BLaER1 treated with 17β-estradiol and CSF1 and Interleukin-3, amounts not matched to agents 10 nM and 100 nM (cell line): Measurements from ENCODE around the gene SMAD6.

Experiments
- H3K27ac ChIP-seq, 11 experiments: shearing (Covaris generic); formaldehyde crosslinking; 2 replicates each; pipeline ENCODE4 v1.8.1; 2022
- H3K27me3 ChIP-seq, 11 experiments: shearing (Covaris generic); formaldehyde crosslinking; 2 replicates each; pipeline ENCODE4 v1.8.1; 2022
- H3K36me3 ChIP-seq, 11 experiments: shearing (Covaris generic); formaldehyde crosslinking; 2 replicates each; pipeline ENCODE4 v1.8.1; 2022
- H3K4me1 ChIP-seq, 10 experiments: shearing (Covaris generic); formaldehyde crosslinking; 2 replicates each; pipeline ENCODE4 v1.8.1; 2022
- H3K4me2 ChIP-seq, 11 experiments: shearing (Covaris generic); formaldehyde crosslinking; 2 replicates each; pipeline ENCODE4 v1.8.1; 2022
- H3K4me3 ChIP-seq, 10 experiments: shearing (Covaris generic); formaldehyde crosslinking; 2 replicates each; pipeline ENCODE4 v1.8.1; 2022
- H3K9ac ChIP-seq, 11 experiments: shearing (Covaris generic); formaldehyde crosslinking; 2 replicates each; pipeline ENCODE4 v1.8.1; 2022
- H3K9me3 ChIP-seq, 11 experiments: shearing (Covaris generic); formaldehyde crosslinking; replicated peaks in 1 of 11; 2 replicates each; pipeline ENCODE4 v1.8.1; 2022
- H4K20me1 ChIP-seq, 11 experiments: shearing (Covaris generic); formaldehyde crosslinking; 2 replicates each; pipeline ENCODE4 v1.8.1; 2022
- Cebpa-rat ChIP-seq, 11 experiments: shearing (Covaris generic); IDR thresholded peaks; 2 replicates each; pipeline ENCODE4 v1.8.1; 2022

Gene SMAD6

GRCh38 chr15:66831289-66831688 is 129.3 kb downstream of the SMAD6 start:
- H4K20me1 ChIP-seq: no peaks in the 10 kb centered on the region; a peak in 1 of 22 replicates

DNA sequence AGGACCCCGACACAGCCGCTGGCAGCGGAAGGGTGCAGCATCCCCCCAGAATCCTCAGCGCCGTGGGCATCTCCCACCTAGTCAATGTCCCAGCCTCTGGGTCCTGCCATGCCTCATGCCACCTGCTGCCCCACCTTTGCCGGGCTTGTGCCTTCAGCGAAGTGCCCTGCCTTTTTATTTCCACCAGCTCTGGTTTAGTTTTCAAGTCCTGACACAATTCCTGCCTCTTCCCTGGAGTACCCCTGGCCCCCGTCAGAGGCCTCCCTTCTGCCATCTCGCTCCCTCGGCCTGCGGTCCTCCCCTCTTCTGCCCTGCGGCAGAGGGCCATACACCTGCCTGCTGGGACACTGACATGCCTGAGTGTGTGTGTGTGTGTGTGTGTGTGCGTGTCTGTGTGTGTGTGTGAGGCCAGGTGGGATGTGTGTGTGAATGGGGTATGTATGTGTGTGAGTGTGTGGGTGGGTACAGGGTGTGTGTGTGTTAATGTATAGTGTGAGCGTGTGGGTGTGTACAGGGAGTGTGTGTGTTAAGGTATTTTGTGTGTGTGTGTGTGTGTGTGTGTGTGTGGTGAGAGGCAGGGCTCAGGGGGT is 129.9 kb downstream of the SMAD6 start:
- peak overlapping the region in 1 of 11 experiments; percentile 6; a peak in 1 of 22 replicates for H3K27ac ChIP-seq
- H3K4me1 ChIP-seq: peaks cover 7 to 23% (median 17%) of the 10 kb centered on the region in 10 experiments; a peak in 18 of 20 replicates
- H3K9ac ChIP-seq: no peak overlapping the region
- H3K4me3 ChIP-seq: no peak overlapping the region
- 0 out of 22 replicates have a peak overlapping the region, but pooled peaks of 1 of the 11 experiments have one; percentile 41 for H3K4me2 ChIP-seq
- no peak for TF ChIP-seq Cebpa-rat (IDR thresholded peaks at IDR 0.05)
- H4K20me1 ChIP-seq: no peaks in the 10 kb centered on the region; a peak in 1 of 22 replicates
- no peaks in the 10 kb centered on the region for H3K27me3 ChIP-seq
- peaks cover 0 to 15% (median 0%) of the 10 kb centered on the region in 11 experiments; a peak in 9 of 22 replicates for H3K9me3 ChIP-seq
- no peaks in the 10 kb centered on the region for H3K36me3 ChIP-seq

More at GRCh38 chr15:66831289-66831688, 129.3 kb downstream of the SMAD6 start:
- peaks cover 7 to 23% (median 17%) of the 10 kb centered on the region in 10 experiments; a peak in 18 of 20 replicates for H3K4me1 ChIP-seq
- H3K27me3 ChIP-seq: no peaks in the 10 kb centered on the region
- H3K4me3 ChIP-seq: no peak overlapping the region
- TF ChIP-seq Cebpa-rat (IDR thresholded peaks at IDR 0.05): no peak
- H3K36me3 ChIP-seq: no peaks in the 10 kb centered on the region
- H3K27ac ChIP-seq: no peak overlapping the region
- peaks cover 0 to 11% (median 0%) of the 10 kb centered on the region in 11 experiments; a peak in 9 of 22 replicates for H3K9me3 ChIP-seq
- H3K4me2 ChIP-seq: no peak overlapping the region
- no peak overlapping the region for H3K9ac ChIP-seq
